Stomach (tissue), 4 donors: ENCODE measurements around the gene MUC12.

Experiments
- CTCF ChIP-seq, 7 experiments: fragments of 450-650 bp in 4 of 7; fragments of 200-600 bp in 3 of 7; sonication (generic) in 3 of 7; IDR thresholded peaks; one replicate each; pipeline ENCODE4 v1.5.1; 2016 to 2019; ENCODE audit warnings: antibody characterized with exemption in 7 of 7, control low read depth in 2 of 7, mild to moderate bottlenecking in 1 of 7
- POLR2A ChIP-seq, 4 donors: fragments of 450-650 bp; IDR thresholded peaks; one replicate each; pipeline ENCODE4 v1.6.1; 2016; ENCODE audit warnings: antibody characterized with exemption in 4 of 4, control low read depth in 2 of 4, mild to moderate bottlenecking in 1 of 4, moderate library complexity in 1 of 4

- TF ChIP-seq CTCF (IDR thresholded peaks at IDR 0.05) (no peak), POLR2A (IDR thresholded peaks at IDR 0.05) (no peak)
Measured at GRCh38 chr7:100957832-100958421, 11.4 kb upstream of the MUC12 start.
